Measurements from ENCODE around the gene GAB3.

GRCh38 chrX:154698630-154699248 lies 52.1 kb downstream of the GAB3 start:
- TF ChIP-seq, protein P1, sequence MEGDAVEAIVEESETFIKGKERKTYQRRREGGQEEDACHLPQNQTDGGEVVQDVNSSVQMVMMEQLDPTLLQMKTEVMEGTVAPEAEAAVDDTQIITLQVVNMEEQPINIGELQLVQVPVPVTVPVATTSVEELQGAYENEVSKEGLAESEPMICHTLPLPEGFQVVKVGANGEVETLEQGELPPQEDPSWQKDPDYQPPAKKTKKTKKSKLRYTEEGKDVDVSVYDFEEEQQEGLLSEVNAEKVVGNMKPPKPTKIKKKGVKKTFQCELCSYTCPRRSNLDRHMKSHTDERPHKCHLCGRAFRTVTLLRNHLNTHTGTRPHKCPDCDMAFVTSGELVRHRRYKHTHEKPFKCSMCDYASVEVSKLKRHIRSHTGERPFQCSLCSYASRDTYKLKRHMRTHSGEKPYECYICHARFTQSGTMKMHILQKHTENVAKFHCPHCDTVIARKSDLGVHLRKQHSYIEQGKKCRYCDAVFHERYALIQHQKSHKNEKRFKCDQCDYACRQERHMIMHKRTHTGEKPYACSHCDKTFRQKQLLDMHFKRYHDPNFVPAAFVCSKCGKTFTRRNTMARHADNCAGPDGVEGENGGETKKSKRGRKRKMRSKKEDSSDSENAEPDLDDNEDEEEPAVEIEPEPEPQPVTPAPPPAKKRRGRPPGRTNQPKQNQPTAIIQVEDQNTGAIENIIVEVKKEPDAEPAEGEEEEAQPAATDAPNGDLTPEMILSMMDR (conservative IDR thresholded peaks at IDR 0.05; ENCODE audit: low read depth, low read length): no peak
- TF ChIP-seq EZH2 (IDR thresholded peaks at IDR 0.05; ENCODE audit: borderline replicate concordance, low read depth, low read length, poor library complexity, severe bottlenecking): no peak
